Mammary epithelial cell (primary cell): Measurements from ENCODE around the gene HPCA.

Experiments used
- EZH2 ChIP-seq: IDR thresholded peaks from 2 replicates; pipeline ENCODE4 v1.6.1; 2012; ENCODE audit warnings: low read length, inconsistent platforms, borderline replicate concordance
- TF ChIP-seq, protein P1 (sequence below), 2 donors: IDR thresholded peaks in 1 of 2; conservative IDR thresholded peaks in 1 of 2; 2 replicates each; pipeline ENCODE4 v1.5.1; 2011 to 2012; ENCODE audit warnings: inconsistent platforms in 2 of 2, low read length in 2 of 2, mild to moderate bottlenecking in 2 of 2, control low read depth in 1 of 2, low read depth in 1 of 2; ENCODE audit not compliant: insufficient read depth in 1 of 2; ENCODE audit errors: extremely low read depth in 1 of 2

GRCh38 chr1:32910319-32910718 is 24.0 kb downstream of the HPCA start:
- TF ChIP-seq, protein P1, sequence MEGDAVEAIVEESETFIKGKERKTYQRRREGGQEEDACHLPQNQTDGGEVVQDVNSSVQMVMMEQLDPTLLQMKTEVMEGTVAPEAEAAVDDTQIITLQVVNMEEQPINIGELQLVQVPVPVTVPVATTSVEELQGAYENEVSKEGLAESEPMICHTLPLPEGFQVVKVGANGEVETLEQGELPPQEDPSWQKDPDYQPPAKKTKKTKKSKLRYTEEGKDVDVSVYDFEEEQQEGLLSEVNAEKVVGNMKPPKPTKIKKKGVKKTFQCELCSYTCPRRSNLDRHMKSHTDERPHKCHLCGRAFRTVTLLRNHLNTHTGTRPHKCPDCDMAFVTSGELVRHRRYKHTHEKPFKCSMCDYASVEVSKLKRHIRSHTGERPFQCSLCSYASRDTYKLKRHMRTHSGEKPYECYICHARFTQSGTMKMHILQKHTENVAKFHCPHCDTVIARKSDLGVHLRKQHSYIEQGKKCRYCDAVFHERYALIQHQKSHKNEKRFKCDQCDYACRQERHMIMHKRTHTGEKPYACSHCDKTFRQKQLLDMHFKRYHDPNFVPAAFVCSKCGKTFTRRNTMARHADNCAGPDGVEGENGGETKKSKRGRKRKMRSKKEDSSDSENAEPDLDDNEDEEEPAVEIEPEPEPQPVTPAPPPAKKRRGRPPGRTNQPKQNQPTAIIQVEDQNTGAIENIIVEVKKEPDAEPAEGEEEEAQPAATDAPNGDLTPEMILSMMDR (conservative IDR thresholded peaks at IDR 0.05 in 1 of 2, IDR thresholded peaks at IDR 0.05 in 1 of 2; ENCODE audit: extremely low read depth in 1 of 2, insufficient read depth in 1 of 2, low read depth in 1 of 2, low read length in 2 of 2) = no peak
- TF ChIP-seq EZH2 = no peak
